COLO668 (cell line): ENCODE results near the gene EDIL3.

Experiments
- DNase-seq: peaks from one replicate; lab custom pipeline; 2025; ENCODE audit not compliant: unreplicated experiment; lab: John Stamatoyannopoulos, UW

EDIL3 gene, protein sequence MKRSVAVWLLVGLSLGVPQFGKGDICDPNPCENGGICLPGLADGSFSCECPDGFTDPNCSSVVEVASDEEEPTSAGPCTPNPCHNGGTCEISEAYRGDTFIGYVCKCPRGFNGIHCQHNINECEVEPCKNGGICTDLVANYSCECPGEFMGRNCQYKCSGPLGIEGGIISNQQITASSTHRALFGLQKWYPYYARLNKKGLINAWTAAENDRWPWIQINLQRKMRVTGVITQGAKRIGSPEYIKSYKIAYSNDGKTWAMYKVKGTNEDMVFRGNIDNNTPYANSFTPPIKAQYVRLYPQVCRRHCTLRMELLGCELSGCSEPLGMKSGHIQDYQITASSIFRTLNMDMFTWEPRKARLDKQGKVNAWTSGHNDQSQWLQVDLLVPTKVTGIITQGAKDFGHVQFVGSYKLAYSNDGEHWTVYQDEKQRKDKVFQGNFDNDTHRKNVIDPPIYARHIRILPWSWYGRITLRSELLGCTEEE

DNA sequence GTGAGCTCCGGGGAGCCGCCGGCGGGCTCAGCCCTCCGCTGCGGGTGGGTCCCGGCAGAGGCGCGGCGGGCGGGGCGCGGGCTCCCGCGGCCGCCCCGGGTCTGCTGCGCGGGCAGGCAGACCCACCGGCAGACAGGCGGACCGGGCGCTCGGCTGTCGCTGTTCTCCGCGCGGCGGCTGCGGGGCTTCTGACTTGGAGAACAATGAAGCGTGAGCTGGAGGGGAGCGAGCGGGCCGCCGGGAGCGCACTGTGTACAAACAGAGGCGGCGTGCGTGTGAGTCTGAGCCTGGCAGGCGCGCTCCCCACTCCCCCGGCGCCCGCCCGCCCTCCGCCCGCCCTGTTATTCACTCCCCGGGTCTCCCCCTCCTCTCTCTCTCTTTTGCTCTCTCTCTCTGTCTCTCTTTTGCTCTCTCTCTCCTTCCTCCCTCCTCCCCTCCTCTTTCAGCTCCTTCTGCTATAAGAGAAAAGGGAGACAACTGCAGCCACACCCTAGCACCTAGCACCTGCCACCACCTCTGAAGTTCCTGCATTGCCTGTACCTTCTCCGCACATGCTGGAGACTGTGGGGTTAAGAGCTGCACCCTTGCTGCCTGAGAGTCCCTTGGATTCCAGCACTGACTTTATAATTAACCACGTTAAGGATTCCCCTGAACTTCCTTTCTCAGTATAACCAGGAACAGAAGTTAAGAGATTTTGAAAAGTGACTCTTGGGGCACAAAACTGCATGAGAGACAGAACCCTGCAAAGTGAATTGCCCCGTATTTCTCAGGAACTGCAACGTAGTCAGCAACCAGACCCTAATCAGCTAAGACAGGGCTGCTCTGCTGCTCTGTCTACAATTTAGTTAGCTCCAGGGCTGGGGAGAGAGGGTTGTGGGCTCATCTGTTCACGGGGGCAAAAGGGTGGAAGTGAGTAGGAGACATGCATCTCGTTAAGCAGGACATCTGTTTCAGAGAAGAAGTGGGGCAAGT lies at the start of gene EDIL3:
EDIL3 (minus strand) TSS at position 277 of the 972 bp plus-strand sequence. CDS start 506 bp downstream, outside the sequence.
- DNase-seq: peak; percentile 42

DNA sequence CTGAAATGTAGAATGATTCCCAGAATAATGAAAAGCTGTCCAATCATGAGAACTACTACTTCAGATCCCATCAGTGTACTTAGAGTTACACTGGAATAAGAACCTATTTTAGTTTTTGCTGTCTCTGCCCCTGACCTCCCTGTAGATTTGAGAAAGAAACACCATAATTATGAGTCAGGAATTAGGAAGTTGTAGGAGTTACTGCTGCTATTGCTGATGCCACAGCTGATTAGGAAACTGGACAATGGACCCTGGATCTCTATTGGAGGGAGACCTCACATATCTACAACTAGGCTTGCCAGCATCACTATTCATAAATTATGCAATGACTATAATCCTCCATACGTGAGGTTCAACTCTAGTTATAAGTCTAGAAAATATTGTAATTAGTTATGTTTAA lies 48.8 kb upstream of the EDIL3 start:
- DNase-seq: no peak

DNA sequence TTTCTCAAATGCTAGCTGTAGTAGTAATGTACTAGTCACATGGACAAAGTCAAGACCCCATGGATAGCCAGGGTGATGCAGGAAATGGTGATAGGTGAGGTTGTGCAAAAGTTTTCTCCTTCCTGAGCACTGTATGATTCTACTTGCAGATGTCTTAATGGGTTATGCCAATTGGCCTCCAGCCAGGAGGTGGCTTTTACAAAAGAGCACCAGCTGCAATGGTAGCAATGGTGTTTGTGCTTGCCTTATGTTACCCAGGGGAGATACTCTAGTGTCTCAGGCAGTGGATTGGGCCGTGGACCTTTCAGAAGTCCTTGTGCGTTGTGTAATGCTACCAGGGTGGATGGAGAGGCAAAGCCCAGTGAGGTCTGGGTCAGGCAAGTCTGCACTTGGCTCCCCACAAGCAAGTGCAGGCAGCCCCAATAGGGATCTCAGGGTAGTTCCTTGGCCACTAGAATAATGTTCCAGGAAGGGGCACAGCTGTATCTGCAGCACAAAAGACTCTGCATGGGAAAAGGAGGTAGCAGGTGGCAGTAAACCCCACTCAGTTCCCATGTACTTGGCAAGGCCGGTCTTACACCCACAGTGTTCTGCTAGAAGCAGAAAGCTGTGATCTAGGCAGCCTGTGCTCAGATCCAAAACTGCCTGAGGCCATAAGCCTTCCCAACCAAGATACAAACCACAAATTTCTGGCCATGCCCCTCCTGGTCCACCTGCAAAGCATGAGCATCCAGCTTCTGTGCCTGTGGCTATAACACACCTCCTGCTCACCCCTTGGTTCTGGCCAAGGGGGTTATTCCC lies 46.4 kb upstream of the EDIL3 start:
- no peak for DNase-seq

DNA sequence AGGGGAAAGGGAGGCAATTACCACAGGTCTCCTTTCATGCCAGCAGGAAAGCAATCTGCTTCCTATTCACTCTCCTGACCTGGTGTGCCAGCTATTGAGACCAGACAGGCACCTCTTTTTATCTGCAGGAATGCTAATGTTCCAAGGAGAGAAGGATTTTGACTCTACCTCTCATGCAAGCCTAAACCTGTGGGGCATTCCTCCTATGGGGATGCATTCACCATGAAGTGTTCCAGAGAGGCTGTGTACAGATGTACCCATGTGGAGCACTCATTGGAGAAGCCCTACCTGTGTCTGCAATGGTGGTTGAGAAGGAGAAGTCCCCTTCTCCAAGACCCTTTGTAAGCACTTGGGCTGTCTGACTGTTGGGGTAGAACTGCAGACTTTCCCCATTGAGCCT lies 45.4 kb upstream of the EDIL3 start:
- no peak for DNase-seq

DNA sequence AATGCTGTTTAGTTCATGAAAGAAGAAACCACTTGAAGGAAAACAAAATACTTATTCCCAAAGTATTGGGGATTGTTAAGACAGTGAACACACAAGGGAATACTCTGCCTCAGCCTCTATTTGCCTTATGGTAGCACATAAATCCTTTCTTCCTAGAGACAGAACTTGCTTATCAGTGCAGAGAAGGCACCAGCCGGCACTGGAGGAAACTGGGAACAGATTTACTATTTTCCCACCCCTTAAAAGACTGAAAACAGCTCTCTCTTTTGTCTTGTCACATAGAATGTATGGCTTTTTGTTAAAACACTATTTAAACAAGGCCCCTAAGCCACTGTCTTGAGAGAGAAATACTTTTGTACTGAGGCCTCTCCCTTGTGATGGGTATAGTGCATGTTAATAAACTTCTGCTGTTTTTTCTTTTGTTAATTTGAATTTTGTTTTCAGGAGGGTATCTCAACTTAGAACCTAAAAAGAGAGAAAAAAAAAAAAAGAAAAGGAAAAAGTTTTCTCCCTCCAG lies 40.7 kb upstream of the EDIL3 start:
- no peak for DNase-seq

DNA sequence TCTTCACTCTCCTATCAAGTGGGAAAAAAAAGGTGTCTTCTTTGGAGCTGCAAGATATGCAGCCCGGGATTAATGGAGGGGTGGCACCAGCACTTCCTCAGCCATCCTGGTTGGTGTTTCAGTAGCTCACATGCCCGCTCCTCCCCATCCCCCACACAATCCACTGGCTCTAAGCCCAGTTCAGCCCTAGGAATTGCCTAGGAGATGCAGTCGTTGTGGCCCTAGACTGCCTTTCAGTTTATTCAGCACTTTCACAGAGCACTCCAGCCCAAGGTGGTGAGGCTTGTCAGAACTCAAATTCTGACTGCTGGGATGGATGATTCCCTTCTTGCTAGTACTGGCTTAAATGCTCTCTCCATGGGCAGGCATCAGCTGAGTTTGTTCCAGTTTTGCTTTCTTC lies 35.1 kb upstream of the EDIL3 start:
- DNase-seq: no peak

DNA sequence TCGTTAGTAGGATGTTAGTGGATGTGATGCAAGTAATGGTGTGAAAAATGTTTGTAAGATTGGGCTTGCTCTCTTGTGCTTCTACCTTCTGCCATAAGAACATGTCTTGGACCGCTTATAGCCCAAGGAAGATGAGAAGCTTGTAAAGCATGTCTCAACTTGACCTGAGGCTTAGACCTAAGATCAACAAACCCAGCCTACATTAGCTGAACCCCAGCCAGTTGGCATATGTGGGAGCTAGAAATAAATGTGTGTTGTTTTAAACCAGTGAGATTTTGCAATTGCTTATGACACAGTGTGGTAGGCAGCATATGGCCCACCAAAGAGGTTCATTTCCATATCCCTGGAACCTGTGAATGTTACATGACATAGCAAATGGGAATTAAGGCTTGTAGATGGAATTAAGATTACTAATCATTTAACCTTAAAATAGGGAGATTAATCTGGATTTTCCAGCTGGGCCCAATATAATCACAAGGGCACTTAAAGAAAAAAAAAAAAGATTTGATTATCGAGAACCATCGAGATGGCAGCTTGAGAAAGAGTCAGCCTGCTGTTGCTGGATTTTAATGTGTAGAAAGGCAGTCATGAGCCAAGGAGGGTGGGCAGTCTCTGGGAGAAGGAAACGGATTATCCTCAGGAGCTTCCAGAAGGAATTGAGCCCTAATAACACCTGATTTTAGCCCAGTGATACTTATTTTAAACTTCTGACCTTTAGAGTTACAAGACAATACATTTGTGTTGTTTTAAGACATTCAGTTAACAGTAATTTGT lies 27.3 kb upstream of the EDIL3 start:
- no peak for DNase-seq

DNA sequence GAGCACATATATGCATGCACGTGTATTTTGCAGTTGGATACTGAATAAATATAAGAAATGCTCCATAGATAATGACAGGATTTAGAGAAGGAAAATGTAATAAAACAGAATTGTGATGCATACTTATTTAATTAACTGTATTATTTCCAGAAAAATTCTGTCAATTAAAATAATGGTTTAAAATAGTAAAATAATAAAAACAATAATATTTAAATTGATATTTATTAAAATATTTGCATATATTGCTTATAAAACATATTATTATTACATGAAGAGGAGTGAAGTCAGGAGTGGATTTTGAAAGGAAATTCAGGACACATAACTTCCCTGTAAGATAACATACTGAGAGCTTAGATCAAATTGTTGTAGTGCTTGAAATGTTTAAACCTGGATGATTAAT lies 21.4 kb upstream of the EDIL3 start:
- DNase-seq: no peak

DNA sequence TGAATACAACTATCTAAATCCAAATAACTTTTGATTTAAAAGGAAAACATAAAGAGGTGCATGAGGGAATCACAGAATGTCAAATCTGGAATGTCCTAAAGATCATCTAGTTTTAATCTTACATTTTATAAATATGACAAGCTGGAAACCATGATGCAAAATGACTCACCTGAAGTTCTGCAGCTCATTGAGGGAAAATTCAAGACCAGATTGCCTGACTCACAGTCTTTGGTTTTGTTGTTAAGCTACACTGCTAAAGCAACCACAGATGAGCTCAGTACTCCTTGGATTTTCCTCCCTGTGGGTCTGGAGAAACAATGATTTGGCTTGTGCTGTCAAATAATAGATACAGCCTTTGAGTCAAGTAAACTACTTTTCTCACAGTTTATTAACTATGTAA lies 19.1 kb upstream of the EDIL3 start:
- DNase-seq: no peak

DNA sequence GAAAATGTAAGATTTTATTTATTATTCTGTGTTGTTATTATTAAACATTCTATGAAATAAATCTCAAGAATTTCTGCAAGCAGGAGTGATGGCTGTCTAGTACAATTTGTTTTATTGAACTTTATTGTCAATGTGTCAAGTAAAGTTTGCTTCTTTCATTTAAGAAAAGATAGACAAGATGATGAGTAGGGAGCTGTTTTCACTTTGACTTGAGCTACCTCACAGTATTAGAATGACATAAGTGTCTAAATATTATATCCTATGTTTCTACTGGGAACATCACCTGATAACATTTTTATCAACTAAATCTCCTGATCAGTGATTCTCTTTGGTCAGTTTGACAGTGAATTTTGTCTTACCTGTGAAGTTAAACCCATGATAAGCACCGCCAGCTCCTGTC lies 12.7 kb upstream of the EDIL3 start:
- DNase-seq: no peak

DNA sequence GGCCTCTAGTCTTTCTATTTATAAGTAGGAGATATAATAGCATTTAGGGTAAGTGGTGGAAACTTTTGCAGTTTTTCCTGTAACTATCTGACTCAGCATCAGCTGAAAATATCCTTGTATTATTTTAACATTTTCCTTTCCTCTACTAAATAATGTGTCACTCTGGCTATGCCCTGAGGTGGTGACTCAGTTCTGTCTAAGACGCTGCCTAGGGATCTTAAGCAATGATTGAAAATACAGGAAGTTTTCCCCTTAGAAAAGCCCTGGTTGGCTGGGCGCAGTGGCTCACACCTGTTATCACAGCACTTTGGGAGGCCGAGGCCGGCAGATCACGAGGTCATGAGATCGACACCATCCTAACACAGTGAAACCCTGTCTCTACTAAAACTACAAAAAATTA lies 9.3 kb upstream of the EDIL3 start:
- no peak for DNase-seq

DNA sequence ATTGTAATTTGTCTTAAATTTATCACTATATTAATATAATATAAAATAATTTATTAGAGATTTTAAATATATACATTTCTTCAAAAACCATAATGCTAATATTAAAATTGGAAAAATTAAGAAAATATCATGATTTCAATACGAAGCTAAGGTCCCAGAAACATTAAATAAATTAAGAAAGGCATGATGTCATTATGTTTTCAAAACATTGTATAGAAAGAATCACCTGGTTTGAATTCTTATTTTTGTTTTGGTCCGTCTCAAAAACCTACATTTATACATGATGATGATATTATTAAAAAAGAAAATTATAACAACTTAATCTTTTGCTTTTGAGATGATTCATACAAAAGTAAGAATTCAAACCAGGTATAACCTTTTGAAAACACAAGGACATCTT lies 8.2 kb upstream of the EDIL3 start:
- DNase-seq: no peak

DNA sequence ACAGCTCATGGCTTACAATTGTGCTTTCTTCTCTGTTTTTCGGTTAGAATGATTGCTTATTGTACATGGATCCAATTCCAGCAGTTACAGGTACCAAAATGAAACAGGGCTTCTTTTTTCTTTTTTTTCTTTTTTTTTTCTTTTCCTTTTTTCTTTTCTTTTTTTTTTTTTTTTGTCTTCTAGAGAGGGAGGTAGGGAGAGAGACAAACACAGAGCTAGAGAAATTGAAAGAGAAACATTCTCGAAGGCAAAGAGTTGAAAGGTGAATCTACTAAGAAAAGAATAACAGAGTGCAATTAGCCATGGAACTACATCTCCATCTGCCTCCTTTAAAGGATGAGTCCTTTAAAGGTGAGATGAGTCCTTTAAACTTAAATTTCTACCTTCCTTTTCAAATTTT lies 1.0 kb upstream of the EDIL3 start:
- no peak for DNase-seq

DNA sequence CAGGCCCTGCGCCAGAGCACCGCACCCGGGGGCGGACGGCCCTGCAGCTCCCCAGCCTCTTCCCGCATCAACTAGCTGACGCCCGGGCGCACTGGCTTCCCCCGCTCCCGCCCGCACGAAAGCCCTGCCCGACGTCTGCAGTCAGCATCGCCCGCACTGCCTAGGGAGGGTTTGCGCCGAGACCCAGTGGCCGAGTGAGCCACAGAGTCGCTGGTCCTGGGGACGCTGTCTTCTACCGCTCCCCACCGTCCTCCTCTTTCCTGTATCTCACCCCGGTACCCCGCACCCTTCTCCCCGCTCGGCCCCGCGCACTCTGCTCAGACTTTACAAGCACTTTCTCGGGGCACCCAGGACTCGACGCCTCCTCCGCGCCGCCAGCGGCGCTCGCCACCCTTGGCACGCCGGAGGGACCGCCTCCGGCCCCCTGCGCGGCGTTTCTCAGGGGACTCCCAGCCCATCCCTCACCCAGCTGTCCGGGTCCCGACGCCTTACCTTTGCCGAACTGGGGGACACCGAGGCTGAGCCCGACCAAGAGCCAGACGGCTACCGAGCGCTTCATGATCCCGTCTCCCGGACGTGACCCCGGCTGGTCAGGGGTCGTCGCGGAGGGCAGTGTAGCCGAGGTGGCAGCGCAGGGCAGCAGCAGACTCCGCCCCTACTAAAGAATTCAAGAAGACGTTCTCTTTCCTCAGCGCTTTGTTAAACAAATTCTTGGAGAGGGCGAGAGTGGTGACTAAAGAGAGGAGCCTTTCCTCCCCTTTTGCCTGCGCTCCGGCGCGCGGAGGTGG lies 670 bp downstream of the EDIL3 start:
- peak; percentile 22 for DNase-seq

DNA sequence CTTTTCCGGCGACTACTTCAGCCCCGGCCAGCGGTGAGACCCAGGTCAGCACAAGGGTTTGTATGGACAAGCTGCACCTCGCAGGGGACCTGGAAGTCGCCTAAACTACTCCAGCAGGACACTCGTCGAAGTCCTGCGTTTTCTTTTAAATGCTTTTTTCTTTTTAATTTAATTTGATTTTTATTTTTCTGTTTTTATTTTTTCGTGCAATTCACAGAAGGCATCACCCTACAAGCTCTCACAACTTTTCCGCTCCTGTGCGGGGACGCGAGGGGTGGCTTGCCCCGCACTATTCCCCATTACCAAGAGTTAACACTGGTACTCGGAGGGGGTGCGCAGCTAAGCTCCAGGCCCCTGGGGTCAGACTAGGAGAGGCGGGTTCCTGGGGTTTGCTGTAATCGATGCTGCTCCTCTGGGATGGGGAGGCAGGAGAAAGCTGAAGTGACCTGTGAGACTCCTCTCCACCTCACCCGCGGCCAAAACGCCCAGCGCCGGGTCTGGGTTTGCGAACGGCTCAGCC lies 1.3 kb downstream of the EDIL3 start:
- no peak for DNase-seq

DNA sequence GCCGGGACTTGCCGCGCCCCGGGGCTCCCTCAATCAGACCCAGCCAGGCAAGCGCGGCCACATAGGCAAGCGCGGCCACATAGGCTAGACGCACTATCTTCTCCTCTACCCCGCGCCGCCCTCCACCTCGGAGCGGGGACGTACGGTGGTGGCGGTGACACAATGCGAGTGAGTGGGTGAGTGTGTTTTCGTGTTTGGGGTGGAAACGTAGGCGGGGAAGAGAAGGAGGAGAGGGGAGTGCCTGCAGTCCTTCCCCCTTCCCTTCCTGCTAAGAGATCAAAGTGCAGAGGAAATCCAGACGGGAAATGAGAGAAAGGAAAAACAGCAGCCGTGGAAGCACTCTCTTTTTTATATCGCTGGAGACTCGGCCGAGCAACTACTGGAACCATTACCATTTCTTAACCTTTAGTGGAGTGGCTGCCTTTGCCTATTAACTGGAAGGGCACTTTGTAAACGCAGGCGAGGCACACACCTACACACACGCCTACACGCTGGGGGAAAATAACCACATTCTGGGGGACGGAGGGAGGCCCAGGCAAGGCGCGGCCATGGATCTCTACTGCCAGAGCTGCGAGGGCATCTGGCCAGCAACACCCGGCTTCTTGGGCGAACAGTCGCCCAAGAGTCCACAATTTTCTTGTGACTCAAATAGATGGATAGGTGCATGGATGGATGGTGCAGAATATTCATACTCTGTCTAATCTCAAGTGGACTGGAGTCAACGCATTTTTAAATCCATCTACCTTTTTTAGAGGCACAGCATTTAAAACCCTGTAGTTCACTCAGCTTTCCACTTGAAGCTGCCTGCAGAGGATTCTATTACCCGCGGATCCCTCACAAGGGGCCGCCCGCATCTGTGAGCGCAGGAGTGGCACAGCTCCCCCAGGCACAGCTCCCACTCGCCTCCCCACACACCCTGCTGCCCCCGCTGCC lies 2.1 kb downstream of the EDIL3 start:
- peak; percentile 47 for DNase-seq

DNA sequence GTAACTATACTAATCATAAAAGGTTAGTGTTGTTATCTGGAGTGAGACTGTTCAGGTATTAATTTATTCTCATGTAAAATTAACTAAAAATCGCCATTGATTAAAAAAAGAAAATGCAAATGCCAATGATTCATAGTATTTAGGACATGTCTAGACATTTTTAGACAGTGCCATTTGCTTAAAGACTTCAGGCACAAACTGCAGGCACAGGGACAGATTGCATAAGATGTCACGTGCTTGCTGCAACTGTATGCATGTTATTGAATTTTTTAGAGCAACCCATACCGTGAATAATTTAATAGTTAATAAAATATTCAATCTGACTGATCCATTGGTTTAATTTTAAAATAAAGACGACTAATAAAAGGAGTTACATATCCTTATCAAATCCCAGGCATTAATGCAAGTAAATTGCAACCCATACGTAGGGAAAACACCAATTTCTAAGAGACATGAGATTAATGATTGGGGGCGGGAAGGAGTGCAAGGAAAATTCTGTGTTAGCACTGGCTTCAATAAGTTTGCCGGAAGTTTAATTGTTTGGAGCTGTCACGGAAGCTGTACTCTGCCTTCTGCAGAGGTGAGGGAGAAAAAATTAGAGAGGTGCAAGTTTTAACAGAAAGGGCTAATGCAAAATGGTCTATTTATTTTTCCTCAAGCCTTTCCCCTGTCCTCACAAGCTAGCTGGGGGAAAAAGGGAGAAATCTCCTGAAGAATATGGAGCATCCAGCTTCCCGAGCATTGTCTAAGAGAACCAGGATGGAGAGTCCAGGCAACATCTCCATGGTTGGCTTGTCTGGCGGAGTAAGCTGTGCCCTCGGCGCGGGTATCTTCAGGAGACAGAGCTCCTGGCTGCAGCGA lies 2.9 kb downstream of the EDIL3 start:
- DNase-seq: no peak
